Kidney (tissue), 14 donors: Measurements from ENCODE around the gene YIF1A. TPM values are rescaled to one million over a fixed set of nuclear protein-coding genes. Genes with fewer than 3 reads are reported as not detected.
"Not testable (repeated sequence)": the region's sequence is repeated elsewhere in the genome, so short reads cannot be mapped to it uniquely, and the experiment has no call there.

Source experiments
- DNase-seq, 5 donors: peaks; one replicate each; pipeline ENCODE4 v3.0.0-alpha.2; 2013 to 2020
- FAIRE-seq: peaks from 2 replicates; lab custom pipeline; 2012; peaks lifted over from hg19 to GRCh38; lab: Jason Lieb, UNC
- H3K27ac ChIP-seq, 2 donors: one replicate each; pipeline ENCODE4 v1.7.0; 2013; ENCODE audit warnings: low read depth in 2 of 2, low read length in 2 of 2, inconsistent platforms in 1 of 2
- H3K27me3 ChIP-seq: one replicate; pipeline ENCODE4 v1.7.1; 2013; ENCODE audit warnings: low read length, inconsistent platforms; ENCODE audit not compliant: control insufficient read depth, insufficient read depth
- H3K36me3 ChIP-seq, 3 donors: one replicate each; pipeline versions ENCODE4 v1.7.0 to v1.7.1; 2013; ENCODE audit warnings: low read length in 3 of 3, control low read depth in 1 of 3, inconsistent platforms in 1 of 3; ENCODE audit not compliant: insufficient read depth in 3 of 3, control insufficient read depth in 2 of 3
- H3K4me1 ChIP-seq, 3 donors: one replicate each; pipeline versions ENCODE4 v1.7.0 to v1.7.1; 2013; ENCODE audit warnings: low read length in 3 of 3, inconsistent platforms in 1 of 3, low read depth in 1 of 3; ENCODE audit not compliant: control insufficient read depth in 2 of 3, insufficient read depth in 2 of 3
- H3K4me3 ChIP-seq, 3 donors: one replicate each; pipeline versions ENCODE4 v1.7.0 to v1.8.1; 2013; ENCODE audit warnings: low read length in 3 of 3, control low read depth in 1 of 3, inconsistent platforms in 1 of 3
- H3K9ac ChIP-seq, 3 donors: one replicate each; pipeline versions ENCODE4 v1.7.0 to v1.7.1; 2013; ENCODE audit warnings: low read length in 3 of 3, control low read depth in 1 of 3, inconsistent platforms in 1 of 3
- H3K9me3 ChIP-seq, 3 donors: one replicate each; pipeline versions ENCODE4 v1.7.0 to v1.7.1; 2013; ENCODE audit warnings: low read length in 3 of 3, control low read depth in 1 of 3, inconsistent platforms in 1 of 3; ENCODE audit not compliant: control insufficient read depth in 2 of 3, insufficient read depth in 1 of 3
- intact Hi-C: fragments of 100-400 bp; cut with DNase I; formaldehyde crosslinking; loops from one replicate; pipeline ENCODE4 v1.11.1; 2022
- polyA plus RNA-seq: library from polyadenylated mRNA; stranded (reverse); fragments of 350-450 nt; fragmentation: Illumina TruSeq; extraction: RNeasy Lipid Tissue Mini Kit (QIAGEN cat#74804); gene quantifications from one replicate; pipeline ENCODE4 v1.2.3, GENCODE V29; 2014; ENCODE audit warnings: low read depth, low replicate concordance; ENCODE audit not compliant: insufficient read depth
- total RNA-seq: library from RNA; stranded (reverse); fragmentation: NEBNext Ultra II Directional; extraction: Animal tissue kit (Norgen Biotek cat#: 25700); gene quantifications from one replicate; pipeline ENCODE4 v1.2.1, GENCODE V29; 2021
- TF ChIP-seq, protein P1 (sequence below): IDR thresholded peaks from 3 replicates; pipeline ENCODE4 v1.5.1; 2012; ENCODE audit warnings: mild to moderate bottlenecking, moderate library complexity, borderline replicate concordance; ENCODE audit not compliant: insufficient read depth; ENCODE audit errors: extremely low read depth
- donor health status: control.
- donor health status: control.
- donor health status: control.
- donor health status: control.
- donor health status: control.
- donor health status: DM: yes; HTN: yes; CAD: no.
- donor health status: Normal renal cell carcinoma (clear cell type).

Gene YIF1A
- total and polyA plus RNA-seq, 2 donors from 2014 or later = 92.1 to 115 TPM

- no peak for FAIRE-seq
- peaks cover 11 to 21% (median 16%) of the 10 kb centered on the region in 3 donors for H3K36me3 ChIP-seq
- no peak within 1 kb of the TSS for H3K4me3 ChIP-seq
- H3K9ac ChIP-seq = no peak within 1 kb of the TSS
- TF ChIP-seq, protein P1, sequence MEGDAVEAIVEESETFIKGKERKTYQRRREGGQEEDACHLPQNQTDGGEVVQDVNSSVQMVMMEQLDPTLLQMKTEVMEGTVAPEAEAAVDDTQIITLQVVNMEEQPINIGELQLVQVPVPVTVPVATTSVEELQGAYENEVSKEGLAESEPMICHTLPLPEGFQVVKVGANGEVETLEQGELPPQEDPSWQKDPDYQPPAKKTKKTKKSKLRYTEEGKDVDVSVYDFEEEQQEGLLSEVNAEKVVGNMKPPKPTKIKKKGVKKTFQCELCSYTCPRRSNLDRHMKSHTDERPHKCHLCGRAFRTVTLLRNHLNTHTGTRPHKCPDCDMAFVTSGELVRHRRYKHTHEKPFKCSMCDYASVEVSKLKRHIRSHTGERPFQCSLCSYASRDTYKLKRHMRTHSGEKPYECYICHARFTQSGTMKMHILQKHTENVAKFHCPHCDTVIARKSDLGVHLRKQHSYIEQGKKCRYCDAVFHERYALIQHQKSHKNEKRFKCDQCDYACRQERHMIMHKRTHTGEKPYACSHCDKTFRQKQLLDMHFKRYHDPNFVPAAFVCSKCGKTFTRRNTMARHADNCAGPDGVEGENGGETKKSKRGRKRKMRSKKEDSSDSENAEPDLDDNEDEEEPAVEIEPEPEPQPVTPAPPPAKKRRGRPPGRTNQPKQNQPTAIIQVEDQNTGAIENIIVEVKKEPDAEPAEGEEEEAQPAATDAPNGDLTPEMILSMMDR = no peak
- intact Hi-C loops = loop anchor here (10.0 kb wide), 1 partner anchor 53 kb away; no protein-coding TSS in a partner anchor
- no peaks in the 10 kb centered on the region for H3K9me3 ChIP-seq
- DNase-seq = peak in 3 of 5 donors; percentile 37 to 76 (median 64)
- no peaks in the 10 kb centered on the region for H3K27me3 ChIP-seq
- H3K4me1 ChIP-seq = peaks cover 0 to 4% (median 0%) of the 10 kb centered on the region in 3 donors
- no peak within 1 kb of the TSS for H3K27ac ChIP-seq
These were observed 11.2 kb downstream of the YIF1A start, which contains the start of gene CNIH2 for GRCh38 chr11:66277471-66278362. CNIH2 (plus strand) TSS chr11:66278175; CDS start chr11:66278457, 282 bp downstream.

GRCh38 chr11:66277064-66277463, 11.9 kb downstream of the YIF1A start:
- not testable (repeated sequence) for H3K27ac ChIP-seq, H3K4me1 ChIP-seq, H3K9me3 ChIP-seq, H3K27me3 ChIP-seq, DNase-seq, H3K4me3 ChIP-seq, H3K9ac ChIP-seq, FAIRE-seq
- intact Hi-C loops = loop anchor here (10.0 kb wide), 1 partner anchor 52 kb away; no protein-coding TSS in a partner anchor
- H3K36me3 ChIP-seq = peaks cover 15 to 28% (median 22%) of the 10 kb centered on the region in 3 donors

DNA sequence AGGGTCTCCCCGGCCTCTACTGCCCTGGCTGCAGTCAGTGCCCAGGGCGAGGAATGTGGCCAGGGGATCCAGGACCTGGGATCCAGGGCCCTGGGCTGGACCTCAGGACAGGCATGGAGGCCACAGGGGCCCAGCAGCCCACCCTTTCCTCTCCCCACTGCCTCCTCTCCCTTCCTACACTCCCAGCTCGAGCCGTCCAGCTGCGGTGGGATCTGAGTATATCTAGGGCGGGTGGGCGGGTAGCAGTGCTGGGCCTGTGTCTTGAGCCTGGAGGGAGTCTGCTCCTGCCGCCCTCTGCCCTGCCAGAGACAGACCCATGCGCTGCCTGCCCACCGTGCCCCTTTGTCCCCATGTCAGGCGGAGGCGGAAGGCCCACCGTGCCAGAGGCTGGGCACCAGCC, 12.3 kb downstream of the YIF1A start:
- DNase-seq = peak in 1 of 5 donors; percentile 61
- not testable (repeated sequence) for H3K9ac ChIP-seq, FAIRE-seq, H3K4me1 ChIP-seq, H3K27ac ChIP-seq, H3K9me3 ChIP-seq, H3K27me3 ChIP-seq, H3K4me3 ChIP-seq
- H3K36me3 ChIP-seq = peaks cover 15 to 31% (median 24%) of the 10 kb centered on the region in 3 donors
- intact Hi-C loops = loop anchor here (10.0 kb wide), 1 partner anchor 52 kb away; no protein-coding TSS in a partner anchor

DNA sequence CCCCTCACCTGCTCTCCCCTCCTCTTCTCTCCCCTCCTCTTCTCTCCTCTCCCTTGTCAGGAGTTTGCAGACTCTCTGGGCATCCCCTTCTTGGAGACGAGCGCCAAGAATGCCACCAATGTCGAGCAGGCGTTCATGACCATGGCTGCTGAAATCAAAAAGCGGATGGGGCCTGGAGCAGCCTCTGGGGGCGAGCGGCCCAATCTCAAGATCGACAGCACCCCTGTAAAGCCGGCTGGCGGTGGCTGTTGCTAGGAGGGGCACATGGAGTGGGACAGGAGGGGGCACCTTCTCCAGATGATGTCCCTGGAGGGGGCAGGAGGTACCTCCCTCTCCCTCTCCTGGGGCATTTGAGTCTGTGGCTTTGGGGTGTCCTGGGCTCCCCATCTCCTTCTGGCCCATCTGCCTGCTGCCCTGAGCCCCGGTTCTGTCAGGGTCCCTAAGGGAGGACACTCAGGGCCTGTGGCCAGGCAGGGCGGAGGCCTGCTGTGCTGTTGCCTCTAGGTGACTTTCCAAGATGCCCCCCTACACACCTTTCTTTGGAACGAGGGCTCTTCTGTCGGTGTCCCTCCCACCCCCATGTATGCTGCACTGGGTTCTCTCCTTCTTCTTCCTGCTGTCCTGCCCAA, 12.8 kb downstream of the YIF1A start:
- Histone ChIP-seq H3K27me3 (no peaks in the 10 kb centered on the region), H3K4me3 (no peak overlapping the region), H3K27ac (no peak overlapping the region), H3K9me3 (no peaks in the 10 kb centered on the region), H3K9ac (no peak overlapping the region), H3K36me3 (peaks cover 15 to 31% (median 24%) of the 10 kb centered on the region in 3 donors), H3K4me1 (peaks cover 0 to 2% (median 0%) of the 10 kb centered on the region in 3 donors)
- intact Hi-C loops = loop anchor here (10.0 kb wide), 1 partner anchor 51 kb away; no protein-coding TSS in a partner anchor
- peak in 1 of 5 donors; percentile 72 for DNase-seq
- FAIRE-seq = no peak
- TF ChIP-seq, protein P1 = no peak
